IPS-20b (cell line): ENCODE measurements around the gene SOD3.

Experiments
- H3K27ac ChIP-seq: one replicate; pipeline ENCODE4 v1.5.1; 2013; ENCODE audit warnings: low read length
- H3K27me3 ChIP-seq: 2 replicates; pipeline ENCODE4 v1.6.1; 2013; ENCODE audit warnings: mild to moderate bottlenecking, low read length, inconsistent platforms; ENCODE audit not compliant: insufficient read depth
- H3K36me3 ChIP-seq: 2 replicates; pipeline ENCODE4 v1.6.1; 2013; ENCODE audit warnings: low read depth, mild to moderate bottlenecking, inconsistent platforms, low read length, moderate library complexity; ENCODE audit not compliant: insufficient read depth
- H3K4me1 ChIP-seq: 2 replicates; pipeline ENCODE4 v1.6.1; 2013; ENCODE audit warnings: mild to moderate bottlenecking, control low read depth, inconsistent platforms, low read length, moderate library complexity; ENCODE audit not compliant: insufficient read depth
- H3K4me3 ChIP-seq: 2 replicates; pipeline ENCODE4 v1.5.1; 2013; ENCODE audit warnings: mild to moderate bottlenecking, low read length, inconsistent platforms
- H3K9ac ChIP-seq: 2 replicates; pipeline ENCODE4 v1.6.1; 2013; ENCODE audit warnings: low read depth, mild to moderate bottlenecking, inconsistent platforms, low read length, moderate library complexity
- H3K9me3 ChIP-seq: 2 replicates; pipeline ENCODE4 v1.6.1; 2013; ENCODE audit warnings: mild to moderate bottlenecking, low read depth, low read length, inconsistent platforms; ENCODE audit not compliant: insufficient read depth

Gene SOD3

GRCh38 chr4:24765376-24765988 lies 29.9 kb upstream of the SOD3 start:
- Histone ChIP-seq H3K27ac (no peak overlapping the region), H3K9ac (no peak overlapping the region), H3K9me3 (no peaks in the 10 kb centered on the region), H3K4me3 (no peak overlapping the region), H3K4me1 (peaks cover 9% of the 10 kb centered on the region; the same call in 1 of the 2 replicates), H3K36me3 (no peaks in the 10 kb centered on the region), H3K27me3 (no peaks in the 10 kb centered on the region)

- Histone ChIP-seq H3K36me3 (no peaks in the 10 kb centered on the region), H3K4me1 (peaks cover 9% of the 10 kb centered on the region; the same call in 1 of the 2 replicates), H3K9ac (no peak overlapping the region), H3K9me3 (no peaks in the 10 kb centered on the region), H3K27ac (no peak overlapping the region), H3K27me3 (no peaks in the 10 kb centered on the region), H3K4me3 (no peak overlapping the region)
Measured at GRCh38 chr4:24768006-24768405, 27.4 kb upstream of the SOD3 start.

- H3K4me3 ChIP-seq: no peak overlapping the region
- H3K9ac ChIP-seq: no peak overlapping the region
- H3K27ac ChIP-seq: no peak overlapping the region
- no peaks in the 10 kb centered on the region for H3K9me3 ChIP-seq
- H3K27me3 ChIP-seq: no peaks in the 10 kb centered on the region
- H3K36me3 ChIP-seq: no peaks in the 10 kb centered on the region
- peaks cover 9% of the 10 kb centered on the region; the same call in 1 of the 2 replicates for H3K4me1 ChIP-seq
Measured at GRCh38 chr4:24768604-24769003, 26.8 kb upstream of the SOD3 start.

GRCh38 chr4:24769571-24769970 lies 25.8 kb upstream of the SOD3 start:
- no peak overlapping the region for H3K9ac ChIP-seq
- no peaks in the 10 kb centered on the region for H3K27me3 ChIP-seq
- no peak overlapping the region for H3K27ac ChIP-seq
- H3K36me3 ChIP-seq: no peaks in the 10 kb centered on the region
- H3K9me3 ChIP-seq: no peaks in the 10 kb centered on the region
- H3K4me3 ChIP-seq: no peak overlapping the region
- H3K4me1 ChIP-seq: peaks cover 9% of the 10 kb centered on the region; the same call in 1 of the 2 replicates

- Histone ChIP-seq H3K36me3 (no peaks in the 10 kb centered on the region), H3K27ac (no peak overlapping the region), H3K4me1 (peaks cover 9% of the 10 kb centered on the region; the same call in 1 of the 2 replicates), H3K27me3 (no peaks in the 10 kb centered on the region), H3K9ac (no peak overlapping the region), H3K4me3 (no peak overlapping the region), H3K9me3 (no peaks in the 10 kb centered on the region)
Measured at GRCh38 chr4:24770032-24770584, 25.3 kb upstream of the SOD3 start.

- H3K27ac ChIP-seq: no peak overlapping the region
- no peaks in the 10 kb centered on the region for H3K36me3 ChIP-seq
- H3K9me3 ChIP-seq: no peaks in the 10 kb centered on the region
- H3K4me1 ChIP-seq: peaks cover 9% of the 10 kb centered on the region; the same call in 1 of the 2 replicates
- H3K27me3 ChIP-seq: no peaks in the 10 kb centered on the region
- H3K9ac ChIP-seq: no peak overlapping the region
- H3K4me3 ChIP-seq: no peak overlapping the region
Measured at GRCh38 chr4:24770667-24771066, 24.7 kb upstream of the SOD3 start.

- Histone ChIP-seq H3K27ac (no peak overlapping the region), H3K4me3 (no peak overlapping the region), H3K4me1 (peaks cover 9% of the 10 kb centered on the region; the same call in 1 of the 2 replicates), H3K36me3 (no peaks in the 10 kb centered on the region), H3K27me3 (no peaks in the 10 kb centered on the region), H3K9me3 (no peaks in the 10 kb centered on the region), H3K9ac (no peak overlapping the region)
Measured at GRCh38 chr4:24771241-24771640, 24.1 kb upstream of the SOD3 start.

GRCh38 chr4:24772061-24772705 lies 23.2 kb upstream of the SOD3 start:
- Histone ChIP-seq H3K4me1 (peaks cover 9% of the 10 kb centered on the region; the same call in 1 of the 2 replicates), H3K9ac (no peak overlapping the region), H3K4me3 (no peak overlapping the region)

GRCh38 chr4:24772952-24773351 lies 22.4 kb upstream of the SOD3 start:
- H3K9ac ChIP-seq: no peak overlapping the region
- peaks cover 9% of the 10 kb centered on the region; the same call in 1 of the 2 replicates for H3K4me1 ChIP-seq
- H3K4me3 ChIP-seq: no peak overlapping the region
- H3K27ac ChIP-seq: no peak overlapping the region
- H3K27me3 ChIP-seq: no peaks in the 10 kb centered on the region
- no peaks in the 10 kb centered on the region for H3K36me3 ChIP-seq
- no peaks in the 10 kb centered on the region for H3K9me3 ChIP-seq

More at GRCh38 chr4:24772061-24772705, 23.2 kb upstream of the SOD3 start:
- H3K9me3 ChIP-seq: no peaks in the 10 kb centered on the region
- H3K27ac ChIP-seq: no peak overlapping the region
- no peaks in the 10 kb centered on the region for H3K27me3 ChIP-seq
- no peaks in the 10 kb centered on the region for H3K36me3 ChIP-seq

GRCh38 chr4:24774452-24774851 lies 20.9 kb upstream of the SOD3 start:
- Histone ChIP-seq H3K27me3 (no peaks in the 10 kb centered on the region), H3K4me3 (no peak overlapping the region), H3K9ac (no peak overlapping the region), H3K27ac (no peak overlapping the region), H3K4me1 (peaks cover 9% of the 10 kb centered on the region; the same call in 1 of the 2 replicates), H3K36me3 (no peaks in the 10 kb centered on the region), H3K9me3 (no peaks in the 10 kb centered on the region)

- Histone ChIP-seq H3K9me3 (no peaks in the 10 kb centered on the region), H3K9ac (no peak overlapping the region), H3K4me1 (0 out of 2 replicates have a peak, but pooled peaks cover 3% of the 10 kb centered on the region), H3K4me3 (no peak overlapping the region), H3K27ac (no peak overlapping the region), H3K27me3 (no peaks in the 10 kb centered on the region), H3K36me3 (no peaks in the 10 kb centered on the region)
Measured at GRCh38 chr4:24775032-24775605, 20.3 kb upstream of the SOD3 start.
